Tibial nerve (tissue), 3 donors: Measurements from ENCODE around the gene RETSAT.

ENCODE experiments used
- CTCF ChIP-seq, 5 experiments: fragments of 200-600 bp in 3 of 5; fragments of 450-650 bp in 2 of 5; sonication (generic) in 3 of 5; IDR thresholded peaks; one replicate each; pipeline ENCODE4 v1.5.1; 2016 to 2019; ENCODE audit warnings: antibody characterized with exemption in 5 of 5, mild to moderate bottlenecking in 3 of 5, moderate library complexity in 2 of 5
- POLR2A ChIP-seq, 2 donors: fragments of 450-650 bp; IDR thresholded peaks; one replicate each; pipeline ENCODE4 v1.6.1; 2017; ENCODE audit warnings: antibody characterized with exemption in 2 of 2, mild to moderate bottlenecking in 2 of 2, moderate library complexity in 2 of 2

GRCh38 chr2:85380048-85380447 lies 25.7 kb upstream of the RETSAT start:
- no peak for TF ChIP-seq CTCF (IDR thresholded peaks at IDR 0.05)
- TF ChIP-seq POLR2A (IDR thresholded peaks at IDR 0.05): no peak
